Spinal cord (tissue), 10 donors: ENCODE data around the gene CD8A. TPM values are rescaled to one million over a fixed set of nuclear protein-coding genes. Genes with fewer than 3 reads are reported as not detected.

ENCODE experiments used
- DNase-seq, 6 donors: peaks; one replicate each; pipeline versions ENCODE4 v3.0.0 to v3.0.0-alpha.2; 2013 to 2015; ENCODE audit warnings: low spot score in 6 of 6, low read depth in 4 of 6
- H3K27ac ChIP-seq: one replicate; pipeline ENCODE4 v1.5.1; 2013; ENCODE audit warnings: low read depth, low read length, control low read depth
- H3K27me3 ChIP-seq: one replicate; pipeline ENCODE4 v1.6.1; 2013; ENCODE audit warnings: low read length; ENCODE audit not compliant: control insufficient read depth, insufficient read depth
- H3K36me3 ChIP-seq: one replicate; pipeline ENCODE4 v1.6.1; 2013; ENCODE audit warnings: low read length; ENCODE audit not compliant: control insufficient read depth, insufficient read depth
- H3K4me1 ChIP-seq: one replicate; pipeline ENCODE4 v1.6.1; 2013; ENCODE audit warnings: low read length; ENCODE audit not compliant: control insufficient read depth, insufficient read depth
- H3K4me3 ChIP-seq: one replicate; pipeline ENCODE4 v1.5.1; 2013; ENCODE audit warnings: low read depth, low read length, control low read depth
- H3K9me3 ChIP-seq: one replicate; pipeline ENCODE4 v1.6.1; 2013; ENCODE audit warnings: low read length; ENCODE audit not compliant: control insufficient read depth, insufficient read depth
- WGBS: methylation state at CpG from one replicate; pipeline ENCODE4 v1.1.5; 2013; ENCODE audit warnings: missing lambda C conversion rate; ENCODE audit not compliant: insufficient coverage; 5-methylcytosine and 5-hydroxymethylcytosine counted together
- polyA plus RNA-seq, 2 donors: library from polyadenylated mRNA; unstranded; fragments of 120-200 nt; gene quantifications; one replicate each; pipeline ENCODE4 v1.2.1, GENCODE V29; 2013; ENCODE audit not compliant: insufficient read length in 2 of 2
- total RNA-seq, 2 donors: library from RNA; depleted of rRNA in 1 of 2; stranded (reverse); fragments of 120-200 nt in 1 of 2; fragments of >200 nt in 1 of 2; gene quantifications; one replicate each; pipeline versions ENCODE4 v1.2.3 to v1.2.4, GENCODE V29; 2013 to 2014
- donor health status: healthy.

CD8A gene
- total and polyA plus RNA-seq, 4 donors: 0.88 to 4.2 (median 2.7) TPM

- peaks cover 19% of the 10 kb centered on the region for H3K36me3 ChIP-seq
- H3K4me1 ChIP-seq: no peaks in the 10 kb centered on the region
- no peaks in the 10 kb centered on the region for H3K27me3 ChIP-seq
- WGBS: 85% methylated on average over 5 of the region's 5 CpGs
- H3K9me3 ChIP-seq: no peaks in the 10 kb centered on the region
- no peak overlapping the region for H3K4me3 ChIP-seq
- no peak for DNase-seq
- no peak overlapping the region for H3K27ac ChIP-seq
Observed at GRCh38 chr2:86768189-86768949, 22.3 kb downstream of the CD8A start.

GRCh38 chr2:86765310-86765695, 25.4 kb downstream of the CD8A start:
- Histone ChIP-seq H3K36me3 (peaks cover 8% of the 10 kb centered on the region), H3K27me3 (no peaks in the 10 kb centered on the region), H3K27ac (no peak overlapping the region), H3K4me3 (no peak overlapping the region), H3K9me3 (no peaks in the 10 kb centered on the region), H3K4me1 (no peaks in the 10 kb centered on the region)
- DNase-seq: no peak
- no CpG with 5 or more reads among the region's 1 CpG for WGBS

- H3K4me3 ChIP-seq: no peak overlapping the region
- H3K9me3 ChIP-seq: no peaks in the 10 kb centered on the region
- H3K27me3 ChIP-seq: no peaks in the 10 kb centered on the region
- WGBS: 50% methylated on average over 2 of the region's 4 CpGs
- DNase-seq: peak in 4 of 6 donors; percentile 32 to 84 (median 56)
- no peak overlapping the region for H3K27ac ChIP-seq
- H3K4me1 ChIP-seq: no peaks in the 10 kb centered on the region
- peaks cover 12% of the 10 kb centered on the region for H3K36me3 ChIP-seq
Observed at GRCh38 chr2:86764661-86765309, 25.9 kb downstream of the CD8A start.

GRCh38 chr2:86760371-86760770, 30.3 kb downstream of the CD8A start:
- 89% methylated on average over 1 of the region's 4 CpGs for WGBS

GRCh38 chr2:86758405-86758804, 32.3 kb downstream of the CD8A start:
- 100% methylated on average over 1 of the region's 3 CpGs for WGBS
- Histone ChIP-seq H3K27me3 (no peaks in the 10 kb centered on the region), H3K27ac (no peak overlapping the region), H3K4me3 (no peak overlapping the region), H3K9me3 (no peaks in the 10 kb centered on the region), H3K36me3 (peaks cover 15% of the 10 kb centered on the region), H3K4me1 (no peaks in the 10 kb centered on the region)
- DNase-seq: no peak

More at GRCh38 chr2:86760371-86760770, 30.3 kb downstream of the CD8A start:
- Histone ChIP-seq H3K4me3 (no peak overlapping the region), H3K36me3 (peaks cover 15% of the 10 kb centered on the region), H3K9me3 (no peaks in the 10 kb centered on the region), H3K27ac (no peak overlapping the region), H3K4me1 (no peaks in the 10 kb centered on the region), H3K27me3 (no peaks in the 10 kb centered on the region)
- DNase-seq: no peak

GRCh38 chr2:86753606-86754005, 37.1 kb downstream of the CD8A start:
- no peak for DNase-seq
- Histone ChIP-seq H3K4me3 (no peak overlapping the region), H3K36me3 (peaks cover 11% of the 10 kb centered on the region), H3K27me3 (no peaks in the 10 kb centered on the region), H3K4me1 (no peaks in the 10 kb centered on the region), H3K27ac (peak overlapping the region; percentile 36), H3K9me3 (peaks cover 7% of the 10 kb centered on the region)

GRCh38 chr2:86752934-86753333, 37.8 kb downstream of the CD8A start:
- Histone ChIP-seq H3K4me3 (no peak overlapping the region), H3K9me3 (peaks cover 7% of the 10 kb centered on the region), H3K27ac (peak overlapping the region; percentile 36), H3K4me1 (no peaks in the 10 kb centered on the region), H3K36me3 (peaks cover 11% of the 10 kb centered on the region), H3K27me3 (no peaks in the 10 kb centered on the region)
- DNase-seq: no peak
- WGBS: 100% methylated on average over 2 of the region's 3 CpGs

GRCh38 chr2:86751778-86752177, 38.9 kb downstream of the CD8A start:
- Histone ChIP-seq H3K27ac (no peak overlapping the region), H3K27me3 (no peaks in the 10 kb centered on the region), H3K36me3 (peaks cover 7% of the 10 kb centered on the region), H3K4me1 (no peaks in the 10 kb centered on the region), H3K4me3 (no peak overlapping the region), H3K9me3 (peaks cover 7% of the 10 kb centered on the region)
- no peak for DNase-seq
- WGBS: 67% methylated on average over 1 of the region's 1 CpG

- WGBS: no CpG with 5 or more reads among the region's 3 CpGs
- Histone ChIP-seq H3K4me3 (no peak overlapping the region), H3K9me3 (peaks cover 7% of the 10 kb centered on the region), H3K36me3 (no peaks in the 10 kb centered on the region), H3K27ac (no peak overlapping the region), H3K4me1 (no peaks in the 10 kb centered on the region), H3K27me3 (no peaks in the 10 kb centered on the region)
- no peak for DNase-seq
Observed at GRCh38 chr2:86750240-86750839, 40.4 kb downstream of the CD8A start.
